GM21717 (cell line): ENCODE data around the gene SEPTIN8.

Source experiments
- ATAC-seq: cut with Tn5 transposase; IDR thresholded peaks from one replicate; pipeline ENCODE4 v1.9.1; 2021; ENCODE audit warnings: mild to moderate bottlenecking, moderate library complexity; ENCODE audit not compliant: unreplicated experiment

SEPTIN8 gene, protein sequence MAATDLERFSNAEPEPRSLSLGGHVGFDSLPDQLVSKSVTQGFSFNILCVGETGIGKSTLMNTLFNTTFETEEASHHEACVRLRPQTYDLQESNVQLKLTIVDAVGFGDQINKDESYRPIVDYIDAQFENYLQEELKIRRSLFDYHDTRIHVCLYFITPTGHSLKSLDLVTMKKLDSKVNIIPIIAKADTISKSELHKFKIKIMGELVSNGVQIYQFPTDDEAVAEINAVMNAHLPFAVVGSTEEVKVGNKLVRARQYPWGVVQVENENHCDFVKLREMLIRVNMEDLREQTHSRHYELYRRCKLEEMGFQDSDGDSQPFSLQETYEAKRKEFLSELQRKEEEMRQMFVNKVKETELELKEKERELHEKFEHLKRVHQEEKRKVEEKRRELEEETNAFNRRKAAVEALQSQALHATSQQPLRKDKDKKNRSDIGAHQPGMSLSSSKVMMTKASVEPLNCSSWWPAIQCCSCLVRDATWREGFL

DNA sequence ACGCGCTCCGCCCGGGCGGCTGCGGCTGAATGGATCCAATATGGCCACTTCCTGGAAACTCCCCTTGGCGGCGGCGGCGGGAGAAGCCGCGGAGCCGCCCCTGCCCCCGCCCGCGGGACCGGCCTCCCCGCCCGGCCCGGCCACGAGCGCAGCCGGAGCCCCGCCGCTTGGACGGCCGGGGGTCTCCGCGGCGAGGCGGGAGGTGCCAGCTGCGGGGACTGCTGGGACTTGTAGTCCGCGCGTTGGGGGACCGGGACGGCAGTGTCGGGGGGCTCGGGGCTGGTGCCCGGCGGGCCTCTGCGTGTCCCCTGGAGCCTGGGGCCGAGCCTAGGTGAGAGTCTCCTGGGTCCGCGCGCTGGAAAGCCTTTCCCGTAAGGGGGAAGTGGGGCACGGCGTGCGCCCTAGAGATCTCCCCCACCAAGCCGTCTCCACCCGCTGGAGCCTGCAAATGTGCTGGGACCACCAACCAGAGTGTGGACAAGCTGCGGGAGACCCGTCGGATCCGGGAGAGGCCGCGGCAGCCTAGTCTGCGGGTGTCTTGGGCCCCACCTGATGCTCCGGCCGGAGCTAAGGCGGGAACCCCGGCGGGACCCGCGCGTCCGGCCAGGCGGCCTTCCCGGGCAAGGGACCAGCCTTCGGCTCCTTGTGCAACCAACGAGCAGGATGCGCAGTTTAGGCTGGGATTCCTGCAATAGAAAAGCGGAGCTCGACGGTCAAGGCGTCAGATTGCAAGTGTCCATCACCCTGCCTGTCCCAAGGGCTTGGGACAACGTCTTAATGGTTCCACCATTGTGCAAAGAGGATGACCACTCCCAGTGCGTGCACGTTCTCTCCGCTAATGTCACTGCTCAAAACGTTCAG lies at the start of gene SEPTIN8:
Gene SEPTIN8, minus strand, starts transcription at position 31 of the 861 bp plus-strand sequence. CDS start 102 bp downstream, outside the sequence.
- ATAC-seq: no peak

DNA sequence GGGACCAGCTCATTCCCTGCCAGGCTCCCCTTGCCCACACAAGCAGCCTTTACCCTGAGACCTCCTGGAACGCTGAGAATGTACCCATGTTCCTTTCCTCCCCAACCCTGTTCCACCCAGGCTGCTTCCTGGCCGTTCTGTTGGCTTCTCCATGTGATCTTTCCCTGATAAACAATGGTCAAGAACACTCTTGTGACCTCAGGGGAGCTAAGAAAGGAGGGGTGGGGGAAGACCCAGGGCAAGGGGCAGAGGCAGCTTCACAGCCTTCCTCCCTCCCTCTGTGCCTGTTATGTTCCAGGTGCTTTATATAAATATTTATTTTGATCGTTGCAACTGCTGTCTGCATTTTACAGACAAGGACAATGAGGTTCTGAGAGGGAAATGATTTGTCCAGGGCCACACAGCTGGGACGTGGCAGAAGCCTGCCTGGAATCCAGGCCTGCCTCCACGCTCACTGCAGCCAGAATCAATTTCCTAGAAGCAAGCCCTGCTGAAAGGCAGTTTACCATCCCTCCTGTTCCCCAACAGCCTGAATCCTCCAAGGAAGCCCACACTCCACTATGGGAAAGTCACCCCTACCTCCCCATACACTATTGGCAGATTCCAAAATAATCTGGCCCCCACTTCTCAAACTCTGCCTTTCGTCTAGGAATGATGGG lies 49.5 kb upstream of the SEPTIN8 start:
- no peak for ATAC-seq

DNA sequence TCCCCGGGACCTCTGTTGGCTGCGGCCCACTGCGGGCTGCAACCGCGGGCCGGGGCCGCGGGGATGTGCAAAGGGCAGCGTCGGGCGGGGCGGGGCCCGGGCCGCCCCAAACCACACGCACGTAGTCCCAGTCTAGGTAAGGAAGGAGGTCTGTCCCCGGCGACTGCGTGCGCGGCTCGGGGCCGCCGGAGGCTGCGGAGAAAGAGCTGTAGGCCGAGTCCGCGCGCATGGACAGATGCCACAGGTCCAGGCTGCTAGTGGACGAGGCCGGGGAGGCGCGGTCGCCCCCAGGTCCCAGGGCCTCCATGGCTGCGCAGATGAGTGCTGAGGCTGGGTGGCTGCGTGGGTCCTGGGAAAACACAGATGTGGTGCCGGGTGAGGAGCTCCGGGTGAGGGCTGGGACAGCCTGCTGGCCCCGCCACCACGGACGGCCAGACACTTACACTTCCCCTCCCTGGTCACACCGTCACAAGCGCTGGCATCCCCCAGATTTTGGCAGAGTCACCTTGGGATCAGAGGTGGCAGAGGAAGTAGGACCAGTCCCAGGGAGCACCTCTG lies 48.9 kb upstream of the SEPTIN8 start:
- ATAC-seq: no peak

DNA sequence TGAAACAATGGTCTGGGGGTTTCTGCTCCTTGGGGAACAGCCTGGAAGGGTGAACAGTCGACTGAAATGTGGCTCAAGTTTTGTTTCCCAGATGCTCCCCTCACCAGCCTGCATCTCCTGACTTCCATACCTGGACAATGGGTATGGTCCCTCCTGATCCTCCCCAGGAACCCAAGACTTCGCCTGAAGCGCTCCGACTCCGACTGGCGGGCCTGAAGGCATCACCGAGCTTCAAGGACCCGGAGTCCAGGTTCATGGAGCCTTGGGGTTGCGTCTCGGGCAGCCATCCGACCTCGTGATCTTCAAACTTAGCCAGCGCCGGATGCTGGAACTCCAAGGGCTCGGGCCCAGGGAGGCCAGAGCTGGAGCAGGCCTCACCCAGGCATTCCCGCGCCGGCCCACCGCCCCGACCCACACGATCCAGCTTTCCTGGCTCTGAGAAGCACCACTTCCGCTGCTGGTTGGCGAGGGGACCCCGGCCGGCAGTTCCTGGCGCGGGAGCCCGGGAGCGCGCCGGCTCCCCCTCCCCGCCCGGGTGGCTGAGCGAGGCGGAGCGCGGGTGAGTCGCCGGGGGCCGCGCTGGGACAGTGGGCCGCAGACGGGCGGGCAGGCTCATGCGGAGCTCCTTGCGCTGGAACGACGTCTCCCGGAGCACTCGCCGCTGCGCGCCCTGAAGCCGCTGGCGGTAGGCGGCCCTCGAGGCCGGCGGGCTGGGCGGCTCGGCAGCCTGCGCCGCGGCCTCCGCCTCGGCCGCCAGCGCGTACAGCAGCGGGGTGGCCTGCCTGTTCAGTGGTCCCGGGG lies 48.2 kb upstream of the SEPTIN8 start:
- no peak for ATAC-seq

DNA sequence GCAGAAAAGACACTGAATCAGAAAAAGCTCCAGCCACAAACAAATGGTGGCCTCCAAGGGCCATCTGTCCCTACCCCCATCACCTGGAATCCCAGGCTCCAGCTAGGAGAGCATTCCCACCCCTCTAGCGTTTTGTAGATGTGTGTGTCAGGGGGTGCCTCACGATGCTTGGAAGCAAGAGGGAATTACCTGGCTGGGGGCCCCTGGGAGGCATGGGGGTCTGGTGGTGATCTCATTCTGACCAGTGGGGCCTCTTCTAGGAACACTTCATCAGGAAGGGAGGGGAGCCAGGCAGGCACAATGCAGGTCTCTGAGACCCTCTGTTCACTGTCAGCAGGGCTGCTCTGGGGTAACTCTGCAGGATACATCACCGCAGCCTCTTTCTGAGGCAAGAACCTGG lies 47.4 kb upstream of the SEPTIN8 start:
- ATAC-seq: no peak

DNA sequence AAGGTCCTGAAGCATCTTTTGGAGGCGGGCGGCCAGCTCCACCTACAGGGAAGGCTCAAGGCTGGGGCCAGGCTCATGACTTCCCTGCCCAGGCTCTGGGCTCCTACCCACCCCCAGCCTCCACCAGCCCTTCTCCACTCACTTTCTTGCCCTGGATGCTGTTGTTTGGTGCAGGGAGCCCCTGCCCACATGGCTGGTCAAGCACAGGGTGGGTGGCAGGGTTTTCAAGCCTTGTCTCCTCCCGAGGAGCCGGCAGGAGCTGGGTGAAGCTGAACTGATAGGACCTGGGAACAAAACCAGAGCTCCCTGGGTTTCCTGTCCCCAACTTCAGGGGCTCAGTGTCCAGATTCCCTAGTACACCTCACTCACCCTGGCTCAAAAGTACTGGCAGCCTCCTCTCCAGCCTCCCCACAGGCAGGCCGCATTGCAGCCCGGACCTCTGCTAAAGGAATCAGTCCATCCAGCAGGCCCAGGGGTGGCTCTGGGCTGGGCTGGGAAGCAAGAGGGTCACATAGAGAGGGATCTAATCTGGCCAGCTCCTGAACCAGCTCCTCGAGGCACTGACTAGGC lies 46.5 kb upstream of the SEPTIN8 start:
- ATAC-seq: no peak

DNA sequence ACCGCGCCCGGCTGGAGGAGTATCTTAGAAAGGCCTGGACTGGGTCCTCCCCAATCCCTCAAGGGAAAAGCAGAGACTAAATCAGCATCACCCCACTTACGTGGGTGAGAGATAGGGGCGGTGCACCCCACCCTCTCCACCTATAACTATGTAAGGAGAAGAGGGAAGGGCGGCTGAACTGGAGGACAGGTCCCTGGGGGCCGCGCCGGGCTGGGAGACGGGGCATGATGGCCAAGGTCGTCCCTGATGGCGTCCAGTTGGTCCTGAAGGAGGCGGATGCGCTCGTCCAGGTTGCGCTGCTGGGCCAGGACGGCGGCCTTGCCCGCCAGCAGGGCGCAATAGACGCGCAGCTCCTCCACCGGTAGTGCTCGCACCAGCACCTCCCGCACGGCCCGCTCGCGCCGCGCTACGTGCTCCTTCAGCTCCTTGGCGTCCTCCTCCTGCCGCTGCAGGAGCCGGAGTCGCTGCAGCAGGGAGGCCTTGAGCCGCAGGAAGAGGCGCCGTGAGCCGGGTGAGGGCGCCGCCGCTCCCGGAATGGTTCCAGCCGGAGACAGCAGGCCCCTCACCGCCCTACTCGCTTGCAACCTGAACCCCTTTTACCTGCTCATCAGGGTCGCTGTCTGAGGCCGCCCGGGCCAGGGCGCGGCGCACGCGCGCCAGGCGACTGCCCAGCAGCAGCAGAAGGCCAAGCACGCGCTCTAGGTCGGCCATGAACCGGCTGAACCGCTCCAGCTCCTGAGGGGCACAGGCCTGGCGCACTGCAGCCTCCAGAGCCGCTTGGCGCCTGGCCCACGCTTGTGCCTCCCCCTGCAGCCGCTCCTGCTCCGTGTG lies 45.8 kb upstream of the SEPTIN8 start:
- no peak for ATAC-seq

DNA sequence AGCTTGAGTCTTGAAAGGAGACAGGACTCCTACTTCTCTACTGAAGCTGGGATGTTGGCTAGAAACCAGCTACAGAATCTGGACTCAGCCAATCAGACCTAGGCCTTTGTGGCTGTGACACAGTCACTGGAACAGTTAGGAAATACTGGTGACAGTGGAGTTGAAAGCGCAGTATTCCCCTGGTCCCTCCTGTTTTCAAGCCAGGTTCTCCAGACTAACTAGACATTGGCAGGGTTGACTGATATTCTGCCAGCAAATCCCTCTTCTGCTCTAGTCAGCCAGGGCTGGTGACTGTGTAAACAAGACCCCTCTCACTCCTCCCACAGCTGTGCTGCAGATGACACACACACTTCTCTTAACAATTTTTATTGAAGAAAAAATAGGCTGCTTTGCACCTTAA lies 44.8 kb upstream of the SEPTIN8 start:
- no peak for ATAC-seq

DNA sequence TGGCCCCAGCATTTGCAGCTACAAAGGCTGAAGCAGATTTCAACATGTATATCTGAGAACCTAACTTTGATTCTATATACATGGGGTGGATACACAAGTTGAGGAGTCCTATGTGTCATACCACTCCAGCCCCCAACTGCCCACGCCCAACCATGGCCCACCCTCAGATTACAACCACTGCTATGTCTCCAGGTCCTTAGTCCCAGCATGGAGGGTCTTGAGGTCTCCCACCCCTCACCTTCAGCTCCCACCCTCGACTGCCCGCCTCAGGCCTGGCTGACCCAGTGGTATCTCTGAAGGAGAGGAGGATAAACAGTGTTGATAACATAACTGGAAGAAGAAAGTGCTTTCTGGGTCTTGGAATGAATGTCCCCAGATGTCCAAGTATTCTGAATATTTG lies 44.3 kb upstream of the SEPTIN8 start:
- no peak for ATAC-seq

DNA sequence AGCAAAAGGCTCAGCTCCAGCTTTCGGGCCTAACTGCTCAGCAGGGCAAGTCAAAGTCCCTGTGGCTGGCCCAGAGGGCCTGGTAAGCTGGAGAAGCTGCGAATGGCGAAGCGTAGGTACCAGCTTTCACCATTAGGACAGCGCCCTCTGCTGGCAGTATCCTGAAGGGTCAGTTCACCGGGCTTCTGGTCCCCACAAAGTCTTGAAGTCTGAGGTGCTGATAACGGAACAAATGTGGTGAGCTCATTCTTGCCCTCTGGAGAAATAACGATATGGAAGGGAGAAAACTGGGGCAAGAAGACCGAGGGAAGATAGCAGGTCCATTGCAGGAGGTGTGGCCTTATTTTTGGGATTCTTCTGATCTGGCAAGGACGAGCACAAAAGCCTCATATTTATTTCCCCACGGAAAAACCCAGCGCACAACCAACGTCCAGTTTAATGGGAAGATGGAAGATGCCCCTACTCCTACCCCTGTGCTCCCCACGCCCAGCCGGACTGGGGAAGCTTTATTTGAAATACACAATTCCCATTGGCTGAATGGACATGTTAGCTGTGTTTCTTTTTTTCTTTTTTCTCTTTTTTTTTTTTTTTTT lies 43.2 kb upstream of the SEPTIN8 start:
- ATAC-seq: no peak

DNA sequence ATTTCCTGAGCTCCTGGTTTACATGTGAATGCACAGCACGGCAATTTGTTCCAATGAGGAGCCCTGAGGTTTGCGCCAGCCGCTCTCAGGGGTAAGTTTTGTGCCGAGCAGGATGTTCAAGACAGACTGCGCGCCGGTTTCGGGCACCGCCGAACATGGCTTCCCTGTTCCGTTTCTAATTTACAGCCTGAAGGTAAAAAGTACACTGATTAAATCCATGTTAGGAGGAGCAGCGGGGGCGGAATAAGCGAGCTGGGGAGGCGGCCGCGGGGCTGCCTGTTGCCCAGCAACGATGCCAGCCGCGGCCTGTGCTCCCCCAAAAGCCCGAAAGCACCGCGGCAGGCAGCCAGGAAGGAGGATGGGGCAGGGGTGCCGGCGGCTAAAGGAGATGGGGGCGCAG lies 42.4 kb upstream of the SEPTIN8 start:
- ATAC-seq: no peak

DNA sequence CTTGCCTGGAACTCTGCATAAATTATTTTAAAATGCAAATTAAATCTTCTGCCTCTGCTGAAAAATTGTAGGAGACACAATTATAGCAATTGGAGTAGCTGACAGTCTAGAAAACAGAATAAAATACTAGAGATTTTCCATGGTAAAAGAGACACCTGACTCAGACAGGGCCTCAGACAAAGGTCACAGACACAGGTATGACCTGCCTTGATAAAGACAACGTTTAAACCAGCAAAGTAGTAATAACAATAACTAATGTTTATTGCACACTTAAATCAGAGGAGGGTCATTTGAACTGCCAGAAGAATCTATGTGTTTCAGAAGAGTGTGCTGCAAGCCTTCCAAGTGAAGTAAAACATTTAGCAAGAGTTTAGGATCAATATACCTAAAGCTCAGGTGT lies 40.0 kb upstream of the SEPTIN8 start:
- ATAC-seq: no peak

DNA sequence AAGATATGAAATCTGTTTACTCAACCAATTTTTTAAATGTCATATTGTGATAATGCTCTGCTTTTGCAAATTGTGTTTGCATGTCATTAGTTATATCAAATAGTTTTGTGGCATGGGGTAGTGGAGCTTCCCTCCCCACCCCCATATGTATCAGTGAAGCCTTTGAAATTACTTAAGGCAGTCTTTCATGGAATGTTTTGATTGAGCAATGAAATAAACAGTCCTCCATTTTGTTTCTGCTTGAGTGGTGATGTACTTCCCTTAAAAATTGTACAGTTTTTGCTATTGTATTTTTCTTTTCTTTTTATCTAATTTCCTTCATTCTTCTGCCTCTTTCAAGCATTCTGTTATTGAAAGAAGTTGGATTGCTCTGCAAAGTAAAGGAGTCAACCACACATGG lies 39.5 kb upstream of the SEPTIN8 start:
- ATAC-seq: no peak

DNA sequence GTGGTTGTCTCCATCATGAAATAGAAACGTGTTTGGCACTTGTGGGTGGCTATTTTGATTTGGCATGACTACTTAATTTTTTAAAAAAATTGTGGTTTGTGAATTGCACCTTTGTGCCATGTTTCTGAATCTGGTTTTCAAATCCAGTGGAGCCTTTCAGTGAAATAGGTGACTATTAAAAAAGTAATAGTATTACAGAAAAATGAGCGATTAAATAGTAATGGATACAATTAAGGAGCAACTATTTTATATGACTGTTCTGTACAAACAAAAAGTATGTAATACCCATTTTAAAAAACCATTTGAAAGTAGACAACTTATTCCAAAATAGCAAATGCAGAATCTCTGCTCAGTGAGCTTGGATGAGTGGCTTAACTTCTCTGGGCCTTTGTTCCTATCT lies 39.0 kb upstream of the SEPTIN8 start:
- no peak for ATAC-seq

DNA sequence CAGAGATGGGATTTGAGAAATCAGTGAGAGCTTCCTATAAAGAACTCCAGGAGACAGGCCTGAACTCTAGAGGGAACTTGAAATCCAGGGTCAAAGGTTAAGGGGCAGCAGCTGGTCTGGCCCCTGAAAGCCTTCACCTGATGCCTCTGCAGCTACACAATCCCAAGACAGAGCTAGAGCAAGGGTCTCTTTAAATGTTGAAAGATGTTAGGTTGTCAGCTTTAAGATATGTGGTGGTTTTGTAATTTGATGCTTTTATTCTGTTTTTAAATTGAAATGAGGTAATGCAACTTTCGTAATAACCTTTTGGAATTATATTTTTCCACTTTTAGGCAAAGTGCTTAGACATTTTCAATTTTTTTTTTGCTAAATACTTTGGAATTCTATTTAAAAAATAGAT lies 38.4 kb upstream of the SEPTIN8 start:
- no peak for ATAC-seq

DNA sequence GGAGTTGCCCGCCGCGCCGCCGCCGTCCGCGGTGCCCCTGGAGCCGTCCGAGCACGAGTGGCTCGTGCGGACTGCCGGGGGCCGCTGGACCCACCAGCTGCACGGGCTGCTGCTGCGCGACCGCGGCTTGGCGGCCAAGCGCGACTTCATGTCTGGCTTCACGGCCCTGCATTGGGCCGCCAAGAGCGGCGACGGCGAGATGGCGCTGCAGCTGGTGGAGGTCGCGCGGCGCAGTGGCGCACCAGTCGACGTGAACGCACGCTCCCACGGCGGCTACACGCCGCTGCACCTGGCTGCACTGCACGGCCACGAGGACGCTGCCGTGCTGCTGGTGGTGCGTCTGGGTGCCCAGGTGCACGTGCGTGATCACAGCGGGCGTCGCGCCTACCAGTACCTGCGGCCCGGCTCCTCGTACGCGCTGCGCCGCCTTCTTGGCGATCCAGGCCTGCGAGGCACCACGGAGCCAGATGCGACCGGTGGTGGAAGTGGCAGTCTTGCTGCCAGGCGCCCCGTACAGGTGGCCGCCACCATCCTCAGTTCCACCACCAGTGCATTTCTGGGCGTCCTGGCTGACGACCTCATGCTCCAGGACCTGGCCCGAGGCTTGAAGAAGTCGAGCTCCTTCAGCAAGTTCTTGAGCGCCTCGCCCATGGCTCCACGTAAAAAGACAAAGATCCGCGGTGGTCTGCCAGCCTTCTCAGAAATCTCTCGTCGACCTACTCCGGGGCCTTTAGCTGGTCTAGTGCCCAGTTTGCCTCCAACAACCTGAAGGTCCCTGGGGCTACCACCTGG lies 37.7 kb upstream of the SEPTIN8 start:
- no peak for ATAC-seq

DNA sequence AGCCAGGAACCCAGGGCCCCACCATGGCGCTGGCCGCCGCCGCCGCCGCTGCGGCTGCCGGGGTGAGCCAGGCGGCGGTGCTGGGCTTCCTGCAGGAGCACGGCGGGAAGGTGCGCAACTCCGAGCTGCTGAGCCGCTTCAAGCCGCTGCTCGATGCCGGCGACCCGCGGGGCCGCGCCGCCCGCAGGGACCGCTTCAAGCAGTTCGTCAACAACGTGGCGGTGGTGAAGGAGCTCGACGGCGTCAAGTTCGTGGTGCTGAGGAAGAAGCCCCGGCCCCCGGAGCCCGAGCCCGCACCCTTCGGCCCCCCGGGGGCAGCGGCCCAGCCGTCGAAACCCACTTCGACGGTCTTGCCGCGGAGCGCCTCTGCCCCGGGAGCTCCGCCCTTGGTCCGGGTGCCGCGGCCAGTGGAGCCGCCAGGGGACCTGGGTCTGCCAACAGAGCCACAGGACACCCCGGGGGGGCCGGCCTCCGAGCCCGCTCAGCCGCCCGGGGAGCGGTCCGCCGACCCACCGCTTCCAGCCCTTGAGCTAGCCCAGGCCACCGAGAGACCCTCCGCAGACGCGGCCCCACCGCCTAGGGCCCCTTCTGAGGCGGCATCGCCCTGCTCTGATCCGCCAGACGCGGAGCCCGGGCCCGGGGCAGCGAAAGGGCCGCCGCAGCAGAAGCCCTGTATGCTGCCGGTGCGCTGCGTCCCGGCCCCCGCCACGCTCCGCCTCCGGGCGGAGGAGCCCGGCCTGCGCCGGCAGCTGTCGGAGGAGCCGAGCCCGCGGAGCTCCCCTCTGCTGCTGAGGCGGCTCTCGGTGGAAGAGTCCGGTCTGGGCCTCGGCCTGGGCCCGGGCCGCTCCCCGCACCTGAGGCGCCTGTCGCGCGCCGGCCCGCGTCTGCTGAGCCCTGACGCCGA lies 36.8 kb upstream of the SEPTIN8 start:
- ATAC-seq: no peak
